Nephron progenitor cell (in vitro differentiated cells): ENCODE data around the gene PER2.

Source experiments
- DNase-seq: peaks from one replicate; pipeline ENCODE4 v3.0.0; 2021
- H3K27ac Mint-ChIP-seq: 2 replicates; pipeline ENCODE4 v1.8.0; 2021; ENCODE audit warnings: mild to moderate bottlenecking, moderate library complexity, mixed read lengths
- H3K27me3 Mint-ChIP-seq: 2 replicates; pipeline ENCODE4 v1.8.0; 2021; ENCODE audit warnings: mild to moderate bottlenecking, low read depth, mixed read lengths; ENCODE audit not compliant: poor library complexity
- H3K36me3 Mint-ChIP-seq: 2 replicates; pipeline ENCODE4 v1.8.0; 2021; ENCODE audit warnings: low read depth, mixed read lengths
- H3K4me1 Mint-ChIP-seq: 2 replicates; pipeline ENCODE4 v1.8.0; 2021; ENCODE audit warnings: mixed read lengths
- H3K4me3 Mint-ChIP-seq: 2 replicates; pipeline ENCODE4 v1.8.0; 2021; ENCODE audit warnings: mild to moderate bottlenecking, moderate library complexity, mixed read lengths
- H3K9me3 Mint-ChIP-seq: 2 replicates; pipeline ENCODE4 v1.8.0; 2021; ENCODE audit warnings: mild to moderate bottlenecking, moderate library complexity, mixed read lengths
- CTCF ChIP-seq: fragments of 200-600 bp; sonication (generic); IDR thresholded peaks from 2 replicates; pipeline ENCODE4 v1.5.0; 2021; ENCODE audit warnings: antibody characterized with exemption

PER2 gene

GRCh38 chr2:238216651-238217184 is 71.7 kb downstream of the PER2 start:
- no peak for TF ChIP-seq CTCF
- H3K9me3 Mint-ChIP-seq, result peaks cover 28% of the 10 kb centered on the region
- peaks cover 11% of the 10 kb centered on the region for H3K27me3 Mint-ChIP-seq
- H3K4me1 Mint-ChIP-seq, result peaks cover 12% of the 10 kb centered on the region
- H3K27ac Mint-ChIP-seq, result peak overlapping the region; percentile 42
- DNase-seq, result no peak
- no peak overlapping the region for H3K4me3 Mint-ChIP-seq
- H3K36me3 Mint-ChIP-seq, result peaks cover 9% of the 10 kb centered on the region

GRCh38 chr2:238207006-238207405 is 81.4 kb downstream of the PER2 start:
- Mint-ChIP-seq H3K4me3 (no peak overlapping the region), H3K27me3 (peaks cover 4% of the 10 kb centered on the region), H3K4me1 (peaks cover 13% of the 10 kb centered on the region), H3K36me3 (peaks cover 9% of the 10 kb centered on the region), H3K9me3 (peaks cover 15% of the 10 kb centered on the region), H3K27ac (no peak overlapping the region)
- TF ChIP-seq CTCF, result no peak
- no peak for DNase-seq

- H3K27me3 Mint-ChIP-seq, result no peaks in the 10 kb centered on the region
- H3K4me1 Mint-ChIP-seq, result peaks cover 30% of the 10 kb centered on the region
- H3K9me3 Mint-ChIP-seq, result peaks cover 15% of the 10 kb centered on the region
- peak overlapping the region; percentile 46 for H3K27ac Mint-ChIP-seq
- TF ChIP-seq CTCF, result no peak
- H3K4me3 Mint-ChIP-seq, result peak overlapping the region; percentile 80
- H3K36me3 Mint-ChIP-seq, result peaks cover 9% of the 10 kb centered on the region
- DNase-seq, result no peak
These were observed 84.3 kb downstream of the PER2 start for GRCh38 chr2:238203973-238204683.

- Mint-ChIP-seq H3K9me3 (peaks cover 15% of the 10 kb centered on the region), H3K36me3 (peaks cover 9% of the 10 kb centered on the region), H3K4me3 (peak within 1 kb of the TSS; percentile 89), H3K27ac (peak within 1 kb of the TSS; percentile 53), H3K27me3 (no peaks in the 10 kb centered on the region), H3K4me1 (peaks cover 30% of the 10 kb centered on the region)
- TF ChIP-seq CTCF, result no peak
- peak; percentile 89 for DNase-seq
These were observed 85.1 kb downstream of the PER2 start, which contains the start of gene ILKAP for GRCh38 chr2:238203094-238203972. ILKAP (minus strand) TSS chr2:238203695; CDS start chr2:238203553, 142 bp downstream.

- H3K27me3 Mint-ChIP-seq, result no peaks in the 10 kb centered on the region
- H3K27ac Mint-ChIP-seq, result peak overlapping the region; percentile 53
- DNase-seq, result no peak
These were observed 85.9 kb downstream of the PER2 start for GRCh38 chr2:238202326-238203093.

More at GRCh38 chr2:238202326-238203093, 85.9 kb downstream of the PER2 start:
- H3K4me1 Mint-ChIP-seq, result peaks cover 30% of the 10 kb centered on the region
- H3K36me3 Mint-ChIP-seq, result peaks cover 12% of the 10 kb centered on the region
- peaks cover 15% of the 10 kb centered on the region for H3K9me3 Mint-ChIP-seq
- peak overlapping the region; percentile 89 for H3K4me3 Mint-ChIP-seq
- no peak for TF ChIP-seq CTCF
